Activated CD4-positive, alpha-beta T cell treated with anti-CD3 and anti-CD28 coated beads, Interleukin-2, amount 50 U/mL, for 16 hours (primary cell): ENCODE data around the gene MRPL52.

Experiments used
- DNase-seq: peaks from one replicate; pipeline ENCODE4 v3.0.0-alpha.2; 2020

MRPL52 gene

GRCh38 chr14:22883173-22883976, 53.7 kb downstream of the MRPL52 start, which contains the start of gene REM2:
Gene REM2 (plus strand): TSS chr14:22883222. CDS start chr14:22883288, 66 bp downstream.
- no peak for DNase-seq

DNA sequence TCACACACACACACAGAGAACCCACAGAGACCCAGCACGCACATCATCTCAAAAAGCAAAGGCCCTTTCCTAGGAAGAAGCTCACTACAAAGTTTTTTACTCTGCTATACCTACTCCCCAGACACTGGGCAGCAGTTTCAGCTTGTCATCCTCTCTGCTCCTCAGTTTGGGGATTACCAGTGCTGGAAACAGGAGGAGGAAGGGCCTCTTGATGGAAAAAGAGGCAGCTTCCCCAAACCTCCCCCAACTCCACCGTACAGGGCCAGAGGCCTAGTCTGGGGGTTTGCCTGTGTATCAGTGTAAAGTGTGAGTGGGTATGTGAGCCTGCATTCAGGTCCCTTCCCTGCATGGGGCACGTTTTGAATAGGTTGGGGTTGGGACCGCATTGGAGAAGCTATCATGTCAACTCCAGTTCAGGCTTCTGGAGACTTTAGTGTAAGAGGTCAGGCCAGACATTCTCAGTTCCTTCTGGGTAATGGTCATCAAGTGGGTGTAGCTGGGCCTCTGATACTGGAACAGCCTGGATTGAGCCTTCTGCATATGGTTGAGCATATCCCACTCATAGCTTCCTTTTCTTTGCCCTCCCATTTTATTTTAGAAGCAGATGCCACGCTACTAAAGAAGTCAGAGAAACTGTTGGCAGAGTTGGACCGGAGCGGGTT, 54.5 kb downstream of the MRPL52 start:
- no peak for DNase-seq
